HepG2 (cell line): Measurements from ENCODE around the gene TMEM9B. TPM values are rescaled to one million over a fixed set of nuclear protein-coding genes. Genes with fewer than 3 reads are reported as not detected.
"Not testable (repeated sequence)": the region's sequence is repeated elsewhere in the genome, so short reads cannot be mapped to it uniquely, and the experiment has no call there.

Experiments used
- ATAC-seq: fragments of 200-7000 bp; cut with Tn5 transposase; 3 replicates; pipeline ENCODE4 v1.9.1; 2020; ENCODE audit warnings: mild to moderate bottlenecking, moderate library complexity
- BruUV-seq: library from RNA; stranded (reverse); fragments of 400-500 nt; replicated peaks from 2 replicates; lab custom pipeline; 2021; lab: Mats Ljungman, UMichigan
- CTCF ChIA-PET: fragments of 300-600 bp; formaldehyde crosslinking; extraction: SDS; loops from one replicate; lab custom pipeline; 2021; ENCODE audit warnings: low total read pairs, inconsistent platforms, low intra/inter-chr PET ratio; lab: Yijun Ruan, JAX
- POLR2A ChIA-PET: fragments of 350-600 bp; sonication (Branson Sonifier 250); formaldehyde crosslinking; loops from one replicate; lab custom pipeline; 2020; ENCODE audit warnings: antibody characterized with exemption, inconsistent platforms; lab: Yijun Ruan, JAX
- DNase-seq: peaks from one replicate; pipeline ENCODE4 v3.0.0-alpha.2; 2015; ENCODE audit warnings: low spot score
- FAIRE-seq: peaks from 3 replicates; lab custom pipeline; 2011; peaks lifted over from hg19 to GRCh38; lab: Jason Lieb, UNC
- H2AFZ ChIP-seq: one replicate; pipeline ENCODE4 v1.6.1; 2011; ENCODE audit warnings: low read length, inconsistent platforms
- H3K27ac ChIP-seq: fragments of 300-600 bp; 3 replicates; pipeline ENCODE4 v1.8.0; 2011; ENCODE audit warnings: mixed run types, mild to moderate bottlenecking, mixed read lengths, low read length, inconsistent platforms; ENCODE audit not compliant: insufficient read depth; ENCODE audit errors: extremely low read length
- H3K27me3 ChIP-seq, 2 experiments: fragments of 200-600 bp in 1 of 2; 2 replicates in 1 of 2; 3 replicates in 1 of 2; pipeline versions ENCODE4 v1.6.0 to v1.8.0; 2011; ENCODE audit warnings: low read length in 2 of 2, mild to moderate bottlenecking in 2 of 2, moderate library complexity in 2 of 2, inconsistent platforms in 1 of 2; ENCODE audit not compliant: insufficient read depth in 2 of 2, control insufficient read depth in 1 of 2
- H3K36me3 ChIP-seq, 2 experiments: fragments of 200-600 bp in 1 of 2; replicated peaks in 1 of 2; 2 replicates in 1 of 2; 3 replicates in 1 of 2; pipeline versions ENCODE4 v1.5.1 to v1.8.0; 2011; ENCODE audit warnings: low read length in 2 of 2, inconsistent platforms in 1 of 2; ENCODE audit not compliant: insufficient read depth in 2 of 2, control insufficient read depth in 1 of 2
- H3K4me1 ChIP-seq: 2 replicates; pipeline ENCODE4 v1.5.1; 2012; ENCODE audit warnings: low read length, inconsistent platforms; ENCODE audit not compliant: insufficient read depth
- H3K4me2 ChIP-seq: 2 replicates; pipeline ENCODE4 v1.6.0; 2011; ENCODE audit warnings: low read depth, low read length, inconsistent platforms
- H3K4me3 ChIP-seq, 3 experiments: fragments of 200-600 bp in 1 of 3; sonication (generic), shearing (Covaris generic) in 1 of 3; replicated peaks in 1 of 3; 2 replicates each; pipeline ENCODE4 v1.5.1; 2011 to 2016; ENCODE audit warnings: low read length in 3 of 3, inconsistent platforms in 2 of 3, low read depth in 2 of 3, mild to moderate bottlenecking in 2 of 3, control low read depth in 1 of 3, mixed read lengths in 1 of 3; ENCODE audit not compliant: insufficient read depth in 1 of 3
- H3K79me2 ChIP-seq: one replicate; pipeline ENCODE4 v1.6.1; 2011; ENCODE audit warnings: low read length, inconsistent platforms; ENCODE audit not compliant: insufficient read depth
- H3K9ac ChIP-seq: 2 replicates; pipeline ENCODE4 v1.6.0; 2011; ENCODE audit warnings: mild to moderate bottlenecking, low read depth, low read length, inconsistent platforms; ENCODE audit not compliant: insufficient read depth
- H3K9me3 ChIP-seq: 2 replicates; pipeline ENCODE4 v1.5.1; 2012; ENCODE audit warnings: mild to moderate bottlenecking, low read length
- H4K20me1 ChIP-seq: 2 replicates; pipeline ENCODE4 v1.6.0; 2011; ENCODE audit warnings: inconsistent platforms, mild to moderate bottlenecking, low read length, moderate library complexity; ENCODE audit not compliant: insufficient read depth
- CSRNP2 ChIP-seq: sonication (generic); formaldehyde crosslinking; conservative IDR thresholded peaks from 2 replicates; pipeline ENCODE4 v1.8.0; 2022; ENCODE audit warnings: low read depth, missing genetic modification reagents
- MNT ChIP-seq: fragments of 450-650 bp; IDR thresholded peaks from 2 replicates; pipeline ENCODE4 v1.6.1; 2016
- NFAT5 ChIP-seq: sonication (generic); formaldehyde crosslinking; IDR thresholded peaks from 2 replicates; pipeline ENCODE4 v1.4.0; 2020; ENCODE audit warnings: missing genetic modification reagents
- ZNF280B ChIP-seq: sonication (generic); formaldehyde crosslinking; IDR thresholded peaks from 2 replicates; pipeline ENCODE4 v1.5.0; 2020; ENCODE audit warnings: missing genetic modification reagents, mild to moderate bottlenecking, borderline replicate concordance
- WGBS: methylation state at CpG from one replicate; pipeline ENCODE4 v1.1.6; 2017; ENCODE audit warnings: low lambda C conversion rate; 5-methylcytosine and 5-hydroxymethylcytosine counted together
- in situ Hi-C: cut with HindIII; loops from 2 replicates; pipeline ENCODE4 v1.10.0; 2017; ENCODE audit warnings: low pct_unique_long_range_greater_than_20kb; ENCODE audit not compliant: extremely low pct_ligation_motif_present
- intact Hi-C: fragments of 100-400 bp; cut with micrococcal nuclease; formaldehyde crosslinking; loops from one replicate; pipeline ENCODE4 v1.10.0; 2022; ENCODE audit not compliant: unreplicated experiment
- polyA plus RNA-seq, 8 experiments: library from polyadenylated mRNA; depleted of rRNA in 3 of 8; stranded (reverse) in 7 of 8; unstranded in 1 of 8; fragments of >200 nt; fragmentation: Illumina TruSeq in 4 of 8; extraction: Trizol in 4 of 8; gene quantifications; 2 replicates each; pipeline versions ENCODE4 v1.2.1 to v1.2.3, GENCODE V29; 2011 to 2016; ENCODE audit warnings: low read depth in 4 of 8, missing spikeins in 1 of 8, mixed read lengths in 1 of 8; ENCODE audit not compliant: insufficient read depth in 1 of 8
- total RNA-seq, 5 experiments: library from RNA; depleted of rRNA; stranded (reverse); fragments of >200 nt; fragmentation: Illumina TruSeq; extraction: Trizol; gene quantifications; 2 replicates each; pipeline ENCODE4 v1.2.3, GENCODE V29; 2016; ENCODE audit warnings: low read depth in 1 of 5

Gene TMEM9B
- total and polyA plus RNA-seq, 2 of the 13 experiments (the other 11 are each of a cell fraction or from before 2014, with no cell fraction given), result 12.4 to 20.8 TPM

GRCh38 chr11:9013373-9013772 is 49.1 kb upstream of the TMEM9B start:
- intact Hi-C loops (loop anchor here (10.0 kb wide), 1 partner anchor 81 kb away; the partner anchor contains the start of gene SCUBE2), in situ Hi-C loops (no loop called here)
- H3K4me1 ChIP-seq, result no peaks in the 10 kb centered on the region
- DNase-seq, result no peak
- H3K4me3 ChIP-seq, result no peak overlapping the region
- BruUV-seq, result no TSS peak
- H3K79me2 ChIP-seq, result no peaks in the 10 kb centered on the region
- POLR2A ChIA-PET, result no interaction called here
- WGBS, result 46% methylated on average over 4 of the region's 4 CpGs
- ATAC-seq, result no peak
- H4K20me1 ChIP-seq, result no peaks in the 10 kb centered on the region
- no peak overlapping the region for H2AFZ ChIP-seq
- TF ChIP-seq ZNF280B (CRISPR knock-in tag) (no peak), MNT (peak; percentile 96), CSRNP2 (no peak), NFAT5 (no peak)
- H3K9ac ChIP-seq, result no peak overlapping the region
- no peaks in the 10 kb centered on the region for H3K9me3 ChIP-seq
- H3K4me2 ChIP-seq, result no peak overlapping the region
- CTCF ChIA-PET, result no interaction called here
- no peaks in the 10 kb centered on the region for H3K36me3 ChIP-seq
- peaks cover 0 to 8% of the 10 kb centered on the region in 2 experiments; a peak in 2 of 5 replicates for H3K27me3 ChIP-seq
- no peak for FAIRE-seq
- H3K27ac ChIP-seq, result no peak overlapping the region

- in situ Hi-C loops, H3K9ac ChIP-seq, H3K4me2 ChIP-seq, intact Hi-C loops, DNase-seq, CTCF ChIA-PET, H3K79me2 ChIP-seq, H2AFZ ChIP-seq, ATAC-seq, FAIRE-seq, H4K20me1 ChIP-seq, POLR2A ChIA-PET, H3K4me1 ChIP-seq, H3K36me3 ChIP-seq, BruUV-seq, H3K9me3 ChIP-seq, H3K4me3 ChIP-seq, H3K27ac ChIP-seq: not testable (repeated sequence)
- H3K27me3 ChIP-seq, result peaks cover 1 to 29% of the 10 kb centered on the region in 2 experiments
- WGBS, result 0% methylated on average over 1 of the region's 1 CpG
These were observed 45.3 kb upstream of the TMEM9B start for GRCh38 chr11:9009538-9009937.
